ENCODE results near the gene HHLA2.
"Not testable (repeated sequence)": the region's sequence is repeated elsewhere in the genome, so short reads cannot be mapped to it uniquely, and the experiment has no call there.

Gene HHLA2

DNA sequence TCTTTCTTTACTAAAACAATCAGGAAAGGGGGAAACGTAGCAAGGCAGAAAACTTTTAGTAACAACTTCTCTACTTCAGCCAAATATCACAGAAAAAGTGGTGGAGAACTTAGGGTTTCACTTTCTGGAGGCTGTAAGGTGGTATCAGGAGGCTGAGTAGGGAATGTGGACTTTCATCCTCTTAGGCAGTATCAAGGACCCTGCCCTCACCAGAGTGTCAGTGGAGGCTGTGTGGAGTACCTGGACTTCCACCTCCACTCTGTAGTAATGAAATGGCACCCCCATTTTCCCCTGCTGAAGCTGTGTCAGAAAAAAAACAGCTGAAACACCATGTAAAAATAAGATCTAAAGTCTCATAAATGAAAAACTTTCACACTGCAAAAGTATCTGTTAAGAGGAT is 11.2 kb upstream of the HHLA2 start:
- no peak for DNase-seq (ENCODE audit: extremely low read depth, insufficient read length)
- H3K36me3 ChIP-seq (ENCODE audit: control insufficient read depth, insufficient read depth, low read length): no peaks in the 10 kb centered on the region
- no peak overlapping the region for H3K4me3 ChIP-seq (replicated peaks; ENCODE audit: low read depth, low read length)
- TF ChIP-seq, protein P1, sequence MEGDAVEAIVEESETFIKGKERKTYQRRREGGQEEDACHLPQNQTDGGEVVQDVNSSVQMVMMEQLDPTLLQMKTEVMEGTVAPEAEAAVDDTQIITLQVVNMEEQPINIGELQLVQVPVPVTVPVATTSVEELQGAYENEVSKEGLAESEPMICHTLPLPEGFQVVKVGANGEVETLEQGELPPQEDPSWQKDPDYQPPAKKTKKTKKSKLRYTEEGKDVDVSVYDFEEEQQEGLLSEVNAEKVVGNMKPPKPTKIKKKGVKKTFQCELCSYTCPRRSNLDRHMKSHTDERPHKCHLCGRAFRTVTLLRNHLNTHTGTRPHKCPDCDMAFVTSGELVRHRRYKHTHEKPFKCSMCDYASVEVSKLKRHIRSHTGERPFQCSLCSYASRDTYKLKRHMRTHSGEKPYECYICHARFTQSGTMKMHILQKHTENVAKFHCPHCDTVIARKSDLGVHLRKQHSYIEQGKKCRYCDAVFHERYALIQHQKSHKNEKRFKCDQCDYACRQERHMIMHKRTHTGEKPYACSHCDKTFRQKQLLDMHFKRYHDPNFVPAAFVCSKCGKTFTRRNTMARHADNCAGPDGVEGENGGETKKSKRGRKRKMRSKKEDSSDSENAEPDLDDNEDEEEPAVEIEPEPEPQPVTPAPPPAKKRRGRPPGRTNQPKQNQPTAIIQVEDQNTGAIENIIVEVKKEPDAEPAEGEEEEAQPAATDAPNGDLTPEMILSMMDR (IDR thresholded peaks at IDR 0.05; ENCODE audit: insufficient read depth, low read length, poor library complexity, severe bottlenecking): no peak
- no peaks in the 10 kb centered on the region for H3K27me3 ChIP-seq (replicated peaks; ENCODE audit: control insufficient read depth, insufficient read depth, low read length)

DNA sequence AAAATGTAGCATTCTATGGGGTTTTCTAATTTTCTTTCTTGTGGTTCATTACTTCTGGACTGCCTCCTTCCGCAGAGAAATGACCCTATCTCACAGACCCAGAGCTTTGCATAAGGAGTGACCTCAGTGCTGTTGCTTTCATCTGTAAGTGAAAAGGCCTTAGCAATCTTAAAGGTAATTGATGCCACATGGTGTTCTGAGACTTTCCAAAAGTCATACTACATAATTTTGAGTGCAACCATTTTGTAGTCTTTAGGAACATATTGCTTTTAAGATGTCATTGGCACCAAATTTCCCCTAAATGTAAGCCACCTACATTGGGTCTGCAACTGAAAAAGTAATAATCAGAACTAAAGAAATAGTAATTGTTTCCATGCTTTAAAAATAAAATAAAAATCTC is 9.2 kb upstream of the HHLA2 start:
- no peak overlapping the region for H3K4me3 ChIP-seq (replicated peaks; ENCODE audit: low read depth, low read length)

DNA sequence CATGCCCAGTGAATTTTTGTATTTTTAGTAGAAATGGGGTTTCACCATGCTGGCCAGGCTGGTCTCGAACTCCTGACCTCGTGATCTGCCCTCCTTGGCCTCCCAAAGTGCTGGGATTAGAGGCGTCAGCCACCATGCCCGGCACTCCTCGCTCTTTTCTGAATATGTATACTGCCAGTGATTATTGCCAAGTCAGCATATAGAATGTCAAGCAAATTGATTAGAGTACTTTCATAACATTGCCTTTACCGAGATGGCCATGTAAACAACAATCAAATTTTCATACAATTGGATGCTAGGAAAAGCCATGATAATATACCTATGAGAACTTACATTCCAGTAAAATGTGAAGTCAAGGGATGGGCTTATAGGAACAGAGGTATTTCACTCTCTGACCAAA is 8.2 kb upstream of the HHLA2 start:
- DNase-seq (ENCODE audit: extremely low read depth, insufficient read length); H3K4me3 ChIP-seq (replicated peaks; ENCODE audit: low read depth, low read length); H3K27me3 ChIP-seq (replicated peaks; ENCODE audit: control insufficient read depth, insufficient read depth, low read length); H3K36me3 ChIP-seq (ENCODE audit: control insufficient read depth, insufficient read depth, low read length): not testable (repeated sequence)

More for the DNA sequence above, 9.2 kb upstream of the HHLA2 start:
- DNase-seq (ENCODE audit: extremely low read depth, insufficient read length): peak; percentile 59
- no peaks in the 10 kb centered on the region for H3K27me3 ChIP-seq (replicated peaks; ENCODE audit: control insufficient read depth, insufficient read depth, low read length)
- TF ChIP-seq, protein P1 (IDR thresholded peaks at IDR 0.05; ENCODE audit: insufficient read depth, low read length, poor library complexity, severe bottlenecking): no peak
- H3K36me3 ChIP-seq (ENCODE audit: control insufficient read depth, insufficient read depth, low read length): no peaks in the 10 kb centered on the region

DNA sequence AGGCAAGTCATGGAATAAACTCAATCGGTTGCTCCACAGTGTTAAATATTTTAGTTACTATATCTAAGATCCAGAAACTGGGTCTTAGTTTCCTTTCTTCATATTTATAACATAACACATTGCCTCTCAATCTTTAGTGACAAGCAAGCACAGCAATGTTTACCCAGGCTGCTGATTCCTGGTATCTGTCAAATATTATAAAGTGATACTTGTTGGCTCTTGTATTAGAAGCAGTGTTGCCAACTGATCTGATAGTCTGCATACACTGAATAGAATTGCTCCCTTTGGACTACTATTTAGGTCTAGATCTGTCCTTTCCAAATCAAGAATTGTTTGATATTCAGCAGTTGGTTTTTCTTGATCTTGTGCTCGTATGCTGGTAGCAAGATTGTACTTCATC is 7.2 kb upstream of the HHLA2 start:
- H3K27me3 ChIP-seq (replicated peaks; ENCODE audit: control insufficient read depth, insufficient read depth, low read length): no peaks in the 10 kb centered on the region
- TF ChIP-seq, protein P1 (IDR thresholded peaks at IDR 0.05; ENCODE audit: insufficient read depth, low read length, poor library complexity, severe bottlenecking): no peak
- no peak for DNase-seq (ENCODE audit: extremely low read depth, insufficient read length)
- no peak overlapping the region for H3K4me3 ChIP-seq (replicated peaks; ENCODE audit: low read depth, low read length)
- H3K36me3 ChIP-seq (ENCODE audit: control insufficient read depth, insufficient read depth, low read length): no peaks in the 10 kb centered on the region

DNA sequence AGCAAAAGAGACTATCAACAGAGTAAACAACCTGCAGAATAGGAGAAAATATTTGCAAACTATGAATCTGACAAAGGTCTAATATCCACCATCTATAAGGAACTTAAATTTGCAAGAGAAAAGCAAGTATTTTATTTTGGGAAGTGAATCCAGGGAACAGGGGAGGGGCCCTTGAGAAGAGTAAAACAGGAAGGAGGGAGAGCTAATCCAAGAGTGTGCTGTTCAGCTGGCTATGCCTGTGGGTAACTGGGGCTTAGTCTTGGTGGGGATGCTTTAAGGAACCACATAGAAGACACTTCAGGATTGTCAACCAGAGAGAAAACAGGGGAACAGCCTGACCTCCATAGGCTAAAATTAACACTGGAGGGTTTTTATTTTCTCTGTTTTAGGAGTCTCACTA is 3.9 kb upstream of the HHLA2 start:
- TF ChIP-seq, protein P1 (IDR thresholded peaks at IDR 0.05; ENCODE audit: insufficient read depth, low read length, poor library complexity, severe bottlenecking): no peak
- no peak for DNase-seq (ENCODE audit: extremely low read depth, insufficient read length)
- no peaks in the 10 kb centered on the region for H3K27me3 ChIP-seq (replicated peaks; ENCODE audit: control insufficient read depth, insufficient read depth, low read length)
- no peak overlapping the region for H3K4me3 ChIP-seq (replicated peaks; ENCODE audit: low read depth, low read length)
- H3K36me3 ChIP-seq (ENCODE audit: control insufficient read depth, insufficient read depth, low read length): no peaks in the 10 kb centered on the region

DNA sequence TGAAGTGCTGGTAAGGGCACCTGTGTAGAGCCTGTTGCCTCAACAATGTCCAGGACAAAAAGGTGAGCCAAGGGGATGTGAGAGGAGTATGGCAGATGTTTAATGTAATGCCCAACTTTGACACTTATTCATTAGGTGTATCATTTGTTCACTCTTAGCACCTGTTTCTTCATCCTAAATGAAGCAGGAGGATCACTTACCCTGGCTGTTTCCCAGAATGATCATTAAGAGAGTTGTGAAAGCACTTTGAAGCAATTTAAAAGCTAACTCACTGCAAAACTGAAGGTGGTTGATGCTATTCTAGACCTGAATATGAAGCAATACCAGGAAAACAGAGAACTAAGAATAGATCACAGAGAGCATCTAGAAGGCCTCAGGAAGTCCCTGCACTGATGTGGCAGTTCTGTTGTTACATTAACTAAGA is 3.4 kb upstream of the HHLA2 start:
- DNase-seq (ENCODE audit: extremely low read depth, insufficient read length): peak; percentile 59
- TF ChIP-seq, protein P1 (IDR thresholded peaks at IDR 0.05; ENCODE audit: insufficient read depth, low read length, poor library complexity, severe bottlenecking): no peak
- H3K36me3 ChIP-seq (ENCODE audit: control insufficient read depth, insufficient read depth, low read length): no peaks in the 10 kb centered on the region
- no peak overlapping the region for H3K4me3 ChIP-seq (replicated peaks; ENCODE audit: low read depth, low read length)
- H3K27me3 ChIP-seq (replicated peaks; ENCODE audit: control insufficient read depth, insufficient read depth, low read length): no peaks in the 10 kb centered on the region
